Measurements from ENCODE around the gene CDK11A. TPM values are rescaled to one million over a fixed set of nuclear protein-coding genes. Genes with fewer than 3 reads are reported as not detected.

CDK11A gene
- total and polyA plus RNA-seq, 2 of the 8 experiments (the other 6 are each of a cell fraction or from before 2014, with no cell fraction given) = 15.0 to 45.6 TPM

DNA sequence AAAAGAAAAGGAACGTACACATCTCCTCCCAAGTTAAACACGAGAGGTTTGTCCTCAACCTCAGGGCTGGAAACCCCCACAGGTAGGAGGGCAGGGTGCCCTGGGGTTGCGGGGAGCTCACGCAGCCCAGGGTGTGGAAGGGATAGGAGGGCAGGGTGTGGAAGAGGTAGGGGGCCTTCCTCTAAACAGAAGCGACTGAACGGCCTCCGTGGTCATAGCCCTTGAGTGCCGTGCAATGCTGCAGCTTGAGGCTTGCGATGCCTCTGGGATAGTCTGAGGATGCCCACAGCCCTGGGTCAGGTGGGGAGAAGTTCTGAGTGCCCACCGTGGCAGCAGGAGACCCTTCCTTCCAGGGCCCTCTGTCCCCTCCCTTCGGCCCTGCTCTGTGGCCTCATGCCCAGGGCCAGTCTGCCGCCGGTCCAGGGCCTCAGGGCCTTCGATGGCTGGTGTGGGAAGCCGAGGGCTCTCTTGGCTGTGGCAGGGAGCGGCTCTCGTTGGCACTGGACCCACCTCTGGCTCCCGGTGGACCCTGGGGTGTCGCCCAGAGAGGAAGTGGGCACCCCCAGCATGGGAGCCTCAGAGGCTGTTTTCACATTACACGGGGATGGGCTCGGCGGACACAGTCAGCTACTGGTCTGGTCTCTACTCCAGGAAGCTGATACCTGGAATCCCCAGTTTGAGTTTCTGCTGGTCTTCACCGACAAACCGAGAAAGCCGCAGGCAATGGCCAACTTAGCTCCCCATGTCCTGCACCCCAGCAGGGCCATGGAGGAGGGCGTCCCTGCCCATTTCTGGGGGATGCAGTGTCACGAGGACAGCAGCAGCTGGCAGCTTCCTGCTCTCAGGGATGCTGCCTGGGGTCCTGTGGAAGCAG is 59.0 kb downstream of the CDK11A start:
- ChIA-PET POLR2A (ENCODE audit: partially characterized antibody) (interaction anchor here (0.9 to 1.6 kb wide), 5 partner anchors 9 to 19 kb away, joined by 3 to 5 read pairs (median 4); no protein-coding TSS in a partner anchor), CTCF (ENCODE audit: partially characterized antibody) (interaction anchor here (0.5 to 2.2 kb wide), 13 partner anchors 11 to 401 kb away, joined by 3 to 10 read pairs (median 3); no protein-coding TSS in a partner anchor)
- Histone ChIP-seq H3K4me2 (ENCODE audit: insufficient read depth in 1 of 2, low read depth in 2 of 2, low read length in 2 of 2) (no peak overlapping the region), H4K8ac (ENCODE audit: extremely low read depth, insufficient read depth, low read length) (no peak overlapping the region), H3K4me3 (ENCODE audit: extremely low read depth in 1 of 4, insufficient read depth in 2 of 4, low read depth in 3 of 4, low read length in 4 of 4) (no peak overlapping the region), H4K91ac (replicated peaks; ENCODE audit: insufficient read length, low read length) (no peak overlapping the region), H3K4ac (replicated peaks; ENCODE audit: insufficient read length, low read depth, low read length) (no peak overlapping the region), H2BK15ac (ENCODE audit: low read length) (no peak overlapping the region), H3K14ac (ENCODE audit: insufficient read length) (no peak overlapping the region), H2AFZ (ENCODE audit: low read length) (no peak overlapping the region), H2BK12ac (ENCODE audit: low read depth, low read length) (no peak overlapping the region), H3K4me1 (replicated peaks in 1 of 4; ENCODE audit: control insufficient read depth in 3 of 4, insufficient read depth in 4 of 4, low read length in 3 of 4) (no peaks in the 10 kb centered on the region), H4K20me1 (replicated peaks in 1 of 2; ENCODE audit: control insufficient read depth in 1 of 2, insufficient read depth in 2 of 2, low read length in 2 of 2) (peaks cover 0 to 5% of the 10 kb centered on the region in 2 experiments), H3K79me1 (ENCODE audit: low read depth, low read length) (no peaks in the 10 kb centered on the region), H3K23me2 (ENCODE audit: low read depth, low read length) (no peaks in the 10 kb centered on the region), H3K79me2 (ENCODE audit: control insufficient read depth in 1 of 2, insufficient read depth in 2 of 2, low read length in 2 of 2) (no peaks in the 10 kb centered on the region), H2BK5ac (ENCODE audit: low read depth, low read length) (no peak overlapping the region), H3K23ac (ENCODE audit: insufficient read length) (no peak overlapping the region), H3K36me3 (ENCODE audit: control insufficient read depth in 2 of 4, insufficient read depth in 4 of 4, low read length in 3 of 4) (peaks cover 0 to 22% (median 13%) of the 10 kb centered on the region in 4 experiments; a peak in 5 of 8 replicates), H2BK120ac (replicated peaks; ENCODE audit: low read depth, low read length) (no peak overlapping the region), H2BK20ac (ENCODE audit: low read length) (no peak overlapping the region), H2AK5ac (ENCODE audit: low read depth, low read length) (no peak overlapping the region), H3K56ac (replicated peaks; ENCODE audit: insufficient read length, low read depth, low read length) (no peak overlapping the region), H3K18ac (ENCODE audit: extremely low read depth, low read length) (no peak overlapping the region), H3K27ac (ENCODE audit: low read depth, low read length) (no peak overlapping the region), H3K9me3 (ENCODE audit: insufficient read depth in 2 of 2, low read depth in 1 of 2, low read length in 1 of 2) (no peaks in the 10 kb centered on the region), H4K5ac (ENCODE audit: insufficient read length, low read depth, low read length) (no peak overlapping the region), H3K9ac (replicated peaks in 1 of 4; ENCODE audit: extremely low read depth in 1 of 4, low read depth in 3 of 4, low read length in 3 of 4) (no peak overlapping the region), H3K27me3 (replicated peaks in 1 of 4; ENCODE audit: control insufficient read depth in 3 of 4, extremely low read depth in 1 of 4, insufficient read depth in 3 of 4, low read length in 3 of 4) (no peaks in the 10 kb centered on the region)
- no peak for DNase-seq (ENCODE audit: low read depth in 1 of 2, low spot score in 2 of 2)
- WGBS, 2 experiments (ENCODE audit: extremely low coverage in 1 of 2, insufficient coverage in 1 of 2, insufficient read length in 1 of 2, insufficient replicate concordance in 2 of 2, low coverage in 1 of 2, low lambda C conversion rate in 2 of 2, missing lambda C conversion rate in 1 of 2) = 95% methylated on average over 26 of the region's 27 CpGs; no CpG with 5 or more reads in 1 of the 2 experiments
- TF ChIP-seq POLR2A (IDR thresholded peaks at IDR 0.05; ENCODE audit: control extremely low read depth in 1 of 2, low read depth in 2 of 2, low read length in 2 of 2) (peak in 1 of 2 experiments; percentile 18; a peak in 1 of 3 replicates), POLR2AphosphoS5 (IDR thresholded peaks at IDR 0.05; ENCODE audit: low read depth, low read length) (no peak)
- no peak for FAIRE-seq
